Measurements from ENCODE around the gene HDAC8. TPM values are rescaled to one million over a fixed set of nuclear protein-coding genes. Genes with fewer than 3 reads are reported as not detected.

HDAC8 gene
- total RNA-seq, 1 experiment from 2014 or later, result 33.5 TPM

DNA sequence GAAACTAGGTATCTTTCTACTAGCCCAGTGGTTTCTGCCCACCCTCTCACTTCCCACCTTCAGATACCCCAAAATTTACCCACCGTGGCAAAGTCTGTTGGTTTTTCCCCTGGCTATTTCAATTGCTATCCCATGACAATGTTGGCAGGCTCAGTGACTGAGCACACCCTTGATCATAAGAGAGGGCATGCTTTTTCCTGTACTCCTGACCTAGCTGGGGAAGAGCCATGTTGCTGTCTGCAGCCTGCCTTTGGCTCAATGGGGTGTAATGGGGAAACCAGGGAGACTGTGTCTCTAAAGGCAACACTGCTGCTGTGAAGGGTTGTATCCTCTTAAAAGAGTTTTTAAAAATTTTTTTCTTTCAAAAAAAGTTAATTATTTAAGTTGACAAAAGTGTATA lies 176.5 kb downstream of the HDAC8 start:
- in situ Hi-C loops (cut with HindIII; ENCODE audit: low pct_unique_long_range_greater_than_20kb, low sequenced_read_pairs), result no loop called here
- H3K9me3 ChIP-seq (ENCODE audit: control insufficient read depth, insufficient read depth, low read depth, low read length), result no peaks in the 10 kb centered on the region
- ATAC-seq (no peak), DNase-seq (ENCODE audit: low read depth, low spot score) (no peak)
- peaks cover 2% of the 10 kb centered on the region; the same call in 1 of the 2 replicates for H3K36me3 ChIP-seq (ENCODE audit: control insufficient read depth, insufficient read depth, low read length)
- CTCF ChIA-PET, result no interaction called here
- no peaks in the 10 kb centered on the region for H3K27me3 ChIP-seq (ENCODE audit: control insufficient read depth, insufficient read depth, low read length)
- TF ChIP-seq TCF7L2 (IDR thresholded peaks at IDR 0.05; ENCODE audit: low read depth, low read length) (no peak), REST (IDR thresholded peaks at IDR 0.05; ENCODE audit: insufficient read depth in 1 of 2, low read depth in 2 of 2, low read length in 1 of 2) (no peak)
- H3K4me3 ChIP-seq (ENCODE audit: low read depth in 2 of 2, low read length in 2 of 2), result no peak overlapping the region
- intact Hi-C loops (cut with micrococcal nuclease; ENCODE audit: unreplicated experiment), result no loop called here
- POLR2A ChIA-PET, result no interaction called here
- BruUV-seq (replicated peaks), result no TSS peak
- H3K4me1 ChIP-seq (ENCODE audit: control insufficient read depth, insufficient read depth, low read length), result no peaks in the 10 kb centered on the region
- no peak overlapping the region for H3K27ac ChIP-seq (ENCODE audit: low read length)

DNA sequence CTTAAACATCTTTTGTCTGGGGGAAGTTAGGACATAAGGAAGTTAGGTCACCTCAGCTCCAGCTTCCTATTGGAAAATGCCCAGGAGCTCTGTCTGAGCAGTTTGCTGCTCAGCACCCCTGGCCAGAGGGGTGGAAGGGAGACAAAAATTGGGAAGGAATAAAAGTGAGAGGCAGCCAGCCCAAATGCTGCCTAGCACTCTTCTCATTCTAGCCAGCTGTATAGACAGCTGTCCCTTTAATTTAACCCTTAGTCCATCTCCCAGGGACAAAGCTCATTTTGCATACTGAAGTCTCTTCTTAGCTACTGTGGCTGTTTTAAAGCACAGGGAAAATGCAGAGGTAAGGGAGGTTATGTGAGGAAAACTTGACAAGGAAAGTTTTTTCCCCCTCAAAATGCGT lies 177.4 kb downstream of the HDAC8 start:
- ATAC-seq (no peak), DNase-seq (ENCODE audit: low read depth, low spot score) (no peak)
- intact Hi-C loops (cut with micrococcal nuclease; ENCODE audit: unreplicated experiment) (no loop called here), in situ Hi-C loops (cut with HindIII; ENCODE audit: low pct_unique_long_range_greater_than_20kb, low sequenced_read_pairs) (no loop called here)
- POLR2A ChIA-PET, result no interaction called here
- peaks cover 2% of the 10 kb centered on the region; the same call in 1 of the 2 replicates for H3K36me3 ChIP-seq (ENCODE audit: control insufficient read depth, insufficient read depth, low read length)
- no peak overlapping the region for H3K4me3 ChIP-seq (ENCODE audit: low read depth in 2 of 2, low read length in 2 of 2)
- CTCF ChIA-PET, result interaction anchor here (0.5 kb wide), 1 partner anchor 145 kb away, joined by 3 read pairs; no protein-coding TSS in a partner anchor
- no peaks in the 10 kb centered on the region for H3K4me1 ChIP-seq (ENCODE audit: control insufficient read depth, insufficient read depth, low read length)
- no peaks in the 10 kb centered on the region for H3K27me3 ChIP-seq (ENCODE audit: control insufficient read depth, insufficient read depth, low read length)
- no peak for TF ChIP-seq POLR2AphosphoS5 (IDR thresholded peaks at IDR 0.05; ENCODE audit: low read depth, low read length)
- TF ChIP-seq REST (IDR thresholded peaks at IDR 0.05; ENCODE audit: insufficient read depth in 1 of 2, low read depth in 2 of 2, low read length in 1 of 2), result no peak
- no peak for TF ChIP-seq SIN3A (IDR thresholded peaks at IDR 0.05; ENCODE audit: borderline replicate concordance, insufficient read depth, low read depth, low read length)
- no peak for TF ChIP-seq TCF7L2 (IDR thresholded peaks at IDR 0.05; ENCODE audit: low read depth, low read length)
- no peak for TF ChIP-seq CTCF (IDR thresholded peaks at IDR 0.05)
- H3K27ac ChIP-seq (ENCODE audit: low read length), result no peak overlapping the region
- H3K9me3 ChIP-seq (ENCODE audit: control insufficient read depth, insufficient read depth, low read depth, low read length), result no peaks in the 10 kb centered on the region
- BruUV-seq (replicated peaks), result no TSS peak
